Astrocyte of the hippocampus (primary cell): Measurements from ENCODE around the gene F3.

Experiments
- DNase-seq: peaks from one replicate; pipeline ENCODE4 v3.0.0; 2011; ENCODE audit warnings: low read depth, low spot score

F3 gene

DNA sequence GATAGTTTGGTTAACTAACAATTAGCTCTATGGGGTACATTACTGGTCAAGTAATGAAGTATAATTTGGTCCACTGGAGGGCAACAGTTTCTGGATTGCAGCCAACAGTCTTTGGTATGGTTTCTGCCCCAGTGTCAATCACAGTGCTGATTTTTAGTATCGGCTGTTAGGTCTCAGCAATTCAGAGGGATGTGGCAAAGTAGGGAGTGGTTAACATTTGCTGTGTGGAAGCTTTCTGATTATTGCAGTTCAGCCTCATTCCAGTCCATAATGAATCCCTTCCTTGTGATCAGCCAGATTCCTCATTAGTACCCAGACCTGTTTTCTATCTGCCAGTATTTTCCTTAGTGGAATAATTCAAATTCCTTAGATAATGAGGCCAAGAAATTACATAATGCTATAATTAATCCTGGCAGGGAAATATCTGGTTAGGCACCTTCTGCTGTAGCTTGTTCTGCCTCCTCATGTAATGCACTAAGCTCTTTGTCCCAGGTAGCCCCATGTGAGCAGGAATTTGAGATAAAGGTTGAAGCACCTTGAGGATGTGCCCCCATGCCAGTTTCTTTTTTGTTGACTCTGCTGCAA is 14.0 kb downstream of the F3 start:
- peak; percentile 83 for DNase-seq

DNA sequence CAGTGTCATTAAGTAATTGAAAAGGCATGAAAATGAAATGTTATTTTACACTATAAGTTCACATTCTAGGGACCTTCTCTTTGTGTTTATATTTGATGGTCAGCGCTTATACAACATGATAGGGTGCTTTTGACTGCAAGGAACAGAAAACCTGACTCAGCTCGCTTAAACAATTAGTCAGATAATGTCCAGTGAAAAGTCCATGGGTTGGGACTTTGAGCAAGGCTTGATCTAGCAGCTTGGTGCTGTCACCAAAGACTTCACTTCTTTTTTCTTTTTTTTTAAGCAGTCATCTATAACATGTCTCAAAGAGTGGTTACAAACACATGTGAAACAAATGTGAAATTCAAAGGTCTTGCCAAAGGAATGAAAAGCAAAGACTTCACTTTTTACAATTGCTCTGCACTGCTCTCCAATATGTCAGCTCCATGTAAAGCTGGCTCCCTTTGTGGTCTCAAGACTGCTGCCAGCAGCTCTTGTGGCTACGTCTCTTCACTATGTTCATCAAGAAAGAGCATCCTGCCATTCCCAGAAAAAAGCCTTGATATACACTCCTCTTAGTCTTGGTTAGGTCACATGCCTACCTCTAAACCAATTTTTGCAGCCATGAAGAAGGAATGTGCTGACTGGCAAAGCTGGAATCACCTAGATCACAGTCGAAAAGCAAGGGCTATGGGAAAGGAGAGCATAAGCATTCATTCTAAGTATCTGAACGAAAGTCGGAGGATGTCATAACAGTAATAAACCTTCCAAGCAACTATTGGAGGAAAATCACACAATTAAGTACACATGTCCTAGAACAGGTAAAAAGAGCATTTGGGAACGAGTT is 15.2 kb downstream of the F3 start:
- peak; percentile 34 for DNase-seq

DNA sequence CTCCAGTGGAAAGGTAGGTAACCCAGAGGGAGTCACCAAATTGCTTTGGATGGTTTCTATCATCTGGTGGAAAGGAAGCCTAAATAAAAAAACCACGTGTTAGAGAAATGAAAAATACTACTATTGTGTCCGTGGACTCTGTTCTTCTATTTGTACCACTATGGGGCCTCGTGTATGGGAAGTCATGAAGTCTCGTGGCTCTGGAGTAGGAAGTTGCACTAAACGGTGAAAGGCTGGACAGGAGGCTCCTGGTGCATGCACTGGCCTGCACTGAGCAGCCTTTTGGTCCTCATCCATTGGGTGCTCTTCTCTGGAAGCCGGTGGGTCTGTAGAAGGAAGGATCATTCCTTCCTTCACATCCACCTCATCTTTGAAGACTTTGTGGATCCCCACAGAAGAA is 17.0 kb downstream of the F3 start:
- no peak for DNase-seq

DNA sequence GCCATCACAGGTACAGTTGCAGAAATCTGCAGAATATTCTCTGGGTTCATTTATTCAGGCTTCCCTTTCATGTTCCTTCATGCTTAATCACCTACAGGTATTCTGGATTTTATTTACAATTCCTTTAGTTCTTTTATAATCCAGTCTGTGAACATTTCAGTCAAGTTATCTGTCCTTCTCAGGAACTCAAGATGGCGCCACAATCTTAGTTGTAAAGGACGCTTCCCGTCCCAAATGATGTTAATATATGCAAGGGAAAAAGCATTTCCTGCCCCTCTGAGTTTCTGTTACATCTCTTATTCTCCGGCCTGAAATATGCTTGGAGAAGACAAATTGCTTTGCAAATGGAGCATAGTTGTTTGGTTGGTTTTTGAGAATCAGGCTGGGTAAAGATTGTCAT is 19.3 kb downstream of the F3 start:
- peak; percentile 74 for DNase-seq

DNA sequence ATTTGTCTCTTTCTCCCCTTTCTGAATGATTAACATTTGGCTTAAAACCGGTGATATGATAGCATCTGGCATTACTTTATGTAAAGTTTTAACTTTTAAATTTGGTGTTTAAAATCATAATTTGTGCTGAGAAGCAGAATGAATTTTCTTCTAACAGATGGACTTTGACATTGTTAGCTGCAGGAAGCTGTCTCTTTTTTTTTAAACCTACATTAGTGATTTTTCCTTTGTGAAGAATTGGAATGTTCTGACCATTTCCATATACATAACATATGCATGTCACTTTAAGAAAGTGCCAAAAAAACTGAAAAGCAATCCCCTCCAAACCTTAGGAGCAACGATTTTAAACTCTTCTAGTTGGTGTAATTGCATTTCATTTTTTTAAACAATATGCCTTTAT is 22.2 kb downstream of the F3 start:
- DNase-seq = no peak

DNA sequence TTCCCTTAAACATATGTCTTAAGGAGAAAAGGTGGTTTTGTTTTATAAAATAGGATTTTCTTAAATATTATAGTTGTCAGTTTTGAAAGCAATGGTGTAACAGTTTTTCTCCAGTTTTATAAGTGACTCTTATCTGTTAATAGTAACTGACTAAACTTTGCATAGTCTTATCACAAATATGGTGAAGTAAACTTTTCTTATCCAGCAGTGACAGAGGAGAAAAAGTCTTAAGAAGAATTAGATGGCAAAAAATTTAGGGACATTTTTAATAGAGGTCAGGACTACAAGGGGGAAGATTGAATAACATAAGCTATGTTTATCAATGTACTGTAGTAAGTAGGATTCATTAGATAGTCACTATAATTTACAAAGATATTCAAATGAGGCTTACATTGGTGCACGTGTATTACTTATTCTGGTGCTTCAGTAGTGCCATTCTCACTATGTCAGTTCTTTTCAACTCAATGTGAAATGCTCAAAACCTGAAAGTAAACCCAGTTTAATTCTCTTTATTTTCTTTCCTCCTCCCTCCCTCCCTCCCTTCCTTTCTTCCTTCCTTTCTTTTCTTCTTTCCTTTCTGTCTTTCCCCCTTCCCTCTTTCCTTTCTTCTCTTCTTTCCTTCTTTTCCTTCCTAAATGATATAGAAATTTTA is 26.1 kb downstream of the F3 start:
- DNase-seq = no peak

DNA sequence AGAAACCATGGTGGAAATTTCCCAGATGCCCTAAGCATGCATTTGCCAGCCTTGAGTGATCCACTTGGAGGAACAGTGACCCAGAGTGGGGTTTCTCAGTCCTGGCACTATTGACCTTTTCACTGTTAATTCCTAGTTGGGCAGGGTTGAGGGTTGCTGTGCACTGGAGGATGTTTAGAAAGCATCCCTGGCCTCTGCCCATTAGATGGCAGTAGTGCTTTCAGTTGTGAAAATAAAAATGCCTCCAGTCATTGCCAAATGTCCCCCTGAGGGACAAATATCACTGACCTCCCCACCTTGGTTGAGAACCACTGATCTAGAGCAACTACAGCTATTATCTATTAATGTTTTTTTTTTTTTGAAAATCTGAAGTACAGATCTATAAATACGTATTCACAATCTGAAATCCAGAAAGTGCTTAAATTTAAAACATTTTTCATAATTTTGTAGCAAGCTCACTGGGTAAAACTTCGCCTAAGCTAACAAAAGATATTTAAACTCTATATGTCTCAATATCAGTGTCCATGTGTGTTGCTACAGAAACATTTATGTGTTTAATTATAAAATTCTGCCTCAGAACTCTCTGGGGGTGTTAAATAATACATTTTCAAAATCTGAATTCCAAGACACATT is 27.3 kb downstream of the F3 start:
- peak; percentile 48 for DNase-seq

DNA sequence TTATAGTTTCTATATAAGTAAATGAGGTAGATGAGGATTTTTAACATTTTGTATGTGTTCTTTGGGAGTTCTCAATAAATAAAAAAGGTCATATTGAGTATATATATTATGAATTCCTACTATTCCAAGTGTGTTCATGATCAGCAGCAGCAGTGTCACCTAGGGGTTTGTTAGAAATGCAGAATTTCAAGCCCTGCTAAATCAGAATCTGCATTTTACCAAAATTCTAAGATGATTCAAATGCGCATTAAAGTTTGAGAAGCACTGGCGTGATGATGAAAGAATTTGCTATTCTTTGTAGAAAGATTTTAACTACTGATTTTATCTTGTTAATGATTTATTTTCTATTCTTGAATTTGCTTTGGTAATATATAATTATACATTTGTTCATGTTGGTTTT is 28.7 kb downstream of the F3 start:
- DNase-seq = no peak

DNA sequence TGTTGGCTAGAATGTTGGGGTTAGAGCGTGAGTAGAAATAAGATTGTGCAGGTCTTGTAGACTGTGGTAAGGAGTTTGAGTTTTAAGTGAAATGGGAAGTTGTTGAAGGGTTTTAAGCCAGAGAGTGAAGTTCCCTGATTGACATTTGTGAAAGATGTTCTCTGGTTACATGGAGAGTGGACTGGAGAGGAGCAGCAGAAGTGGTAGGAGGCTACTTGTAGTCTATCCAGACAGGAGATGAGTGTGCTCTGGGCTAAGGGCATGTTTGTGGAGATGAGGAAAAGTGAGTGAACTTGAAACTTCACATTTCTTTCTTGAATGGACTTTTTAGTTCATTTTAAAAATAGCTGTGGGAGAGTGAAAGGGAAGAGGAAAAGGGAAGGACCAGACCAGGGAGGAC is 37.0 kb downstream of the F3 start:
- DNase-seq = no peak

DNA sequence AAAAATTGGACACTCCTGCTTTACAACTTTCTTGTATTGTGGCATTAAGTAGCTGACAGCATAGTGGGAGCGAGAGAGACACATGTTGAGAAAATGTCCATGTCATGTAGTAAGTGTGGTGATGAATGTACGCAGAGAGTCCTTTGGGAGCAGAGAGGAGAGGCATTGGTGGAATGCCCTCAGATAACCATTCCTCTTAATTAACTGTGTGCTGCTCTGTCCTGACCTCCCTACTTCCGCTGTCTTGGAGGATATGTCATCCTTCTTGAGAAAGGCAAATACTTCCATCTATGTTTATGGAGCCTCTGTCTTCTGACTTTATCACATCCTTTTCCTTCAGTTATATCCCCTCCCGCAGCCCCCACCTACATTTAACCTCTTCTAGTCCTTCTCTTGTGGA is 38.4 kb downstream of the F3 start:
- DNase-seq = no peak

DNA sequence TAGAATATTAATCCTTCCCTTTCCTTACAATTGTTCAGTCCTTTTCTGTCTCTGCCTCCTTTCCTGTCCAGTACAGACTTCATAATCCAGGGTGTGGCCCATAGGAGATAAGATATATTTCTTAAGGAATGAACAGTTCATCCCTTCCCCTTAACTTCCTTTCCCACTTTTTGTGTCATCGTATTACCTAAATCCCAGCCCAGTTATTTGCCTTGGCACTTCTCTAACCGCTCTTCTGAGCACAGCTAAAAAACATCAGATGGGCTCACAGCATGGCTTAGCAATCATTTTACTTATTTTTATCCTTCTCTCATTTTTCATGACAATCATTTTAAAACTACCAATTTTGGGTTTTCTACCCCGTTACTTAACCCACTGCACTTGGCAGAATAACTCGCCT is 39.6 kb downstream of the F3 start:
- no peak for DNase-seq

DNA sequence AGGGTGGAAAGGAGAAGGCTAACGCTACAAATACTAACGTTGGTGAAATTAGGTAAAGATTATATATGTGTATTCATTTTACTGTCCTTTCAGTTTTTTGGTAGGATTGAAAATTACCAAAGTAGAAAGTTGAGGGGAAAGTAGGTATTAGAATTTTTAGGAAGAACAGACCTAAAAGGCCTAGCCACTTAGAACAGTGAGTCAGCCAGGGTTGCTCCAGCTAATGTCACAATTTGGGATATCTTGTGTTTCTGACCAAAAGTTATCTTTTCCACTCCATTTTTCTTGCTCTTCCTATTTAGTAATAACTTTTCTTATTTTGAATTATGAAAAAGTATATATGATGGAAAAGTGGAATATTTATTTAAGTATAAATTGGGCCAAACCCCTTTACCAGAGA is 40.1 kb downstream of the F3 start:
- no peak for DNase-seq

DNA sequence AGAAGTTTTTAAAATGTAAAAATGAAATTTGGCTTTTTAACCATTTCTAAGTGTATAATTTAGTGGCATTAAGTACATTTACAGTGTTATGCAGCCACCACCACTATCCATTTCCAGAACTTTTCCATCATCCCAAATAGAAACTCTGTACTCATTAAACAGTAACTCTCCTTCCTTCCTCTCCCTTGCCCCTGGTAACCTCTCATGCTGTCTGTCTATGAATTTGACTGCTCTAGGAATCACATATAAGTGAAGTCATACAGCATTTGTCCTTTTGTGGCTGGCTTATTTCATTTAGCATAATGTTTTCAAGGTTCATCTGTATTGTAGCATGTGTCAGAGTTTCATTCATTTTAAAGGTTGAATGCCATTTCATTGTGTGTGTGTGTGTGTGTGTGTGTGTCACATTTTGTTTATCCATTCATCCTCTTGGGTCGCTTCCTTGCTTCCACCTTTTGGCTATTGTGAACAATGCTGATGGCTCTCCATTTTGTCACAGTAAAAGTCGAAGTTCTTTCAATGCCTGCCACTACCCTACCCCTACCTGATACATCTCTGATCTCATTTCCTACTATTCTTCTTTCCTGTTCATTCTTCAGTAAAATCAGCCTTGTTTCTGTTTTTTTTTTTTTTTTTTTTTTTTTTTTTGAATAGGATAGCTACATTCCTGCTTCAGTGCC is 45.3 kb downstream of the F3 start:
- no peak for DNase-seq

DNA sequence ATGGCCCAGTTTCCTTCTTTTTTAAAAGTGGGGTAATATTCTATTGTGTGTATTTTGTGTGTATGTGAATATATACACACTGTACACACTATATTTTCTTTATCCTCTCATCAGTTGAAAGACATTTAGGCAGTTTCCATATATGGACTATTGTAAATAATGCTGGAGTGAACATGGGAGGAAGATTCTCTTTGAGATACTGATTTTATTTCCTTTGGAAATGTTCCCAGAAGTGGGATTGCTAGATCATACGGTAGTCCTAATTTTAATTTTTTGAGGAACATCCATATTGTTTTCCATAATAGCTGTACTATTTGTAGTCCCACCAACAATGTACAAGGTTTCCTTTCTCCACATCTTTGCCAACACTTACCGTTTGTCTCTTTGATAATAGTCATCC is 51.0 kb downstream of the F3 start:
- no peak for DNase-seq

DNA sequence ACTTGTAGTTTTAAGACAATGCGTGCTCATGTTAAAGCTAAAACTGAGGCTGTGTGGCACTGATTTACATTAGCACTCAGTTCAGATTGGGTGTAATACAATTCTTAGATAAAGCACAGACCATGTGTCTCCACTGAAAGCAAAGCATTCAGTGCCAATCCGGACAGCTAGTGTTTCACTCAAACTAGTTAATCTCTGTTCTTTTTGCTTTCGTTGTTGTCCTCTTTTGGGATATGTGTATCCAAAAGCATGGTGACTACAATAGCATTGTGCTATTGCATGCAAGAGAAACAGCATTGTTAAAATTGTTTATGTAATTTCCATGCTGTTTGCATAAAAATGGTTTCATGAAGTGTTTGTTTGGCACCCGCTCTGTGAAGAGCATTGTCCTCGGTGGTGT is 54.6 kb downstream of the F3 start:
- DNase-seq = no peak

DNA sequence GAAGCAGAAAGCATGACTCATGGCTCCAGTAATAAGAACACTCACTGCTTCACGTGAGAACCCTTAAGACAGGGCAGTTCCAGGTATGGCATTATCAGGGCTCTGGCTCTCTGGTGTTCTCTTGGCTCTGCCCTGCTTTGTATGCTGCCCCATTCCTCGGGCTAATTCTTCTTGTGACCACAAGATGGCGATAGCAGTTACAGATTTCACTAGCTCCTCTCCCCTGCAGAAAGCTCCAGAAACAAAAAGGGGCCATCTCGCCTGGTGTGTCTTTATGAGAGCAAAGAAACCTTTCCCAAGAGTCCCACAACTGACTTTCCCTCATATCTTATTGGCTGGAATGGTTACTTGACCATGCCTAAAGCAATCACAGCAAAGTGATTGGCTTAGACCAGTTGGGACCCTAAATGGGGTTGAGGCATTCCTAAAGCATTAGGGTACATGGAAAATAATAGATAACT is 60.1 kb downstream of the F3 start:
- peak; percentile 90 for DNase-seq

DNA sequence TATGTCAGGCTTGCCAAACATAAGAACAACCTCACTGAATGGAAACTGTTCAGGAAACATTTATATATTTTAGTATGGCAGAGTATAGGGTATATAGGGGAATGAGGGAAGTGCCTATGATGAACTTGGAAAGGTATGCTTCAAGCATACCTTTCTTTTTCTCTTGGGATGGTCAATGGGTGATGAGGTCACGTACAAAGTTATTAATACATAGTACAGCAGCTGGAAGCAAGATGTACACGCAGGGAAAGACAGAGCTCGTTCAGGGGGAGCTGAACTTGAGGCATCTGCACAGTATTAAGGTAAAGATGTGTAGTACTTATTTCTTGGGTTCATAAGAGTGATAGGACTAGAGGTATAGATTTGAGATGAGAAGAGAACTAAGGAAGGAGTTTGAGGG is 61.9 kb downstream of the F3 start:
- DNase-seq = no peak
